ENCODE results near the gene LRRC43.

DNA sequence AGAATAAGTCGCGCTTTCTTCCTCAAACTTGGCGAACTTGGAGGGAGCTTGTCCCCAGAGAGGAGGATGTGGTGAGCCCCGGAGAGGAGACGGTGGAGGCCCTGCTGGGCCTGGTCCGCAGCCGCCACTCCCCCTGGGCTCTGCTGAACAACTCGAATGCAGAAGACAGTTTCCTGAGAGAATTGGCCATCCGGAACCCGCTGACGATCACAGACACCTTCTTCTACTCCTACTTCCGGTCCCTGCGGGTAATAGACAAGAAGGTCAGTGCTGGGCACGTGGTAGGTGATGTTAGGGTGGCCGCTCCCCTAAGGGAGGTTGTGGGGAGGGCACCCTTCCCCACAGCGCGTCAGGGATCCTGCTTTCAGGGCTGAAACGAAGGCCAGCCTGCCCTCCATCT lies 1.6 kb downstream of the LRRC43 start:
- TF ChIP-seq, protein P1, sequence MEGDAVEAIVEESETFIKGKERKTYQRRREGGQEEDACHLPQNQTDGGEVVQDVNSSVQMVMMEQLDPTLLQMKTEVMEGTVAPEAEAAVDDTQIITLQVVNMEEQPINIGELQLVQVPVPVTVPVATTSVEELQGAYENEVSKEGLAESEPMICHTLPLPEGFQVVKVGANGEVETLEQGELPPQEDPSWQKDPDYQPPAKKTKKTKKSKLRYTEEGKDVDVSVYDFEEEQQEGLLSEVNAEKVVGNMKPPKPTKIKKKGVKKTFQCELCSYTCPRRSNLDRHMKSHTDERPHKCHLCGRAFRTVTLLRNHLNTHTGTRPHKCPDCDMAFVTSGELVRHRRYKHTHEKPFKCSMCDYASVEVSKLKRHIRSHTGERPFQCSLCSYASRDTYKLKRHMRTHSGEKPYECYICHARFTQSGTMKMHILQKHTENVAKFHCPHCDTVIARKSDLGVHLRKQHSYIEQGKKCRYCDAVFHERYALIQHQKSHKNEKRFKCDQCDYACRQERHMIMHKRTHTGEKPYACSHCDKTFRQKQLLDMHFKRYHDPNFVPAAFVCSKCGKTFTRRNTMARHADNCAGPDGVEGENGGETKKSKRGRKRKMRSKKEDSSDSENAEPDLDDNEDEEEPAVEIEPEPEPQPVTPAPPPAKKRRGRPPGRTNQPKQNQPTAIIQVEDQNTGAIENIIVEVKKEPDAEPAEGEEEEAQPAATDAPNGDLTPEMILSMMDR (IDR thresholded peaks at IDR 0.05): no peak
- TF ChIP-seq POLR2AphosphoS5 (IDR thresholded peaks at IDR 0.05): no peak
- no peak for TF ChIP-seq POLR2A (IDR thresholded peaks at IDR 0.05)
- TF ChIP-seq EP300 (IDR thresholded peaks at IDR 0.05): no peak
